ENCODE results near the gene KCNG2. TPM values are rescaled to one million over a fixed set of nuclear protein-coding genes. Genes with fewer than 3 reads are reported as not detected.
A peak's percentile ranks its signal among the peaks of the same experiment; 100 is the strongest.

The KCNG2 gene
- total RNA-seq, 1 donor from 2014 or later = not detected

- Mint-ChIP-seq H3K27ac (ENCODE audit: unreplicated experiment) (peak overlapping the region; percentile 17), H3K4me1 (ENCODE audit: low read depth) (no peaks in the 10 kb centered on the region), H3K4me3 (ENCODE audit: unreplicated experiment) (no peak overlapping the region), H3K27me3 (ENCODE audit: low read depth) (no peaks in the 10 kb centered on the region), H3K36me3 (ENCODE audit: low read depth) (peaks cover 43% of the 10 kb centered on the region), H3K9me3 (ENCODE audit: low read depth) (peaks cover 39% of the 10 kb centered on the region)
- DNase-seq (ENCODE audit: low spot score) = peak; percentile 77
- no peak for TF ChIP-seq CTCF (IDR thresholded peaks at IDR 0.05)
Measured at GRCh38 chr18:79899609-79900445, 102.1 kb downstream of the KCNG2 start.

DNA sequence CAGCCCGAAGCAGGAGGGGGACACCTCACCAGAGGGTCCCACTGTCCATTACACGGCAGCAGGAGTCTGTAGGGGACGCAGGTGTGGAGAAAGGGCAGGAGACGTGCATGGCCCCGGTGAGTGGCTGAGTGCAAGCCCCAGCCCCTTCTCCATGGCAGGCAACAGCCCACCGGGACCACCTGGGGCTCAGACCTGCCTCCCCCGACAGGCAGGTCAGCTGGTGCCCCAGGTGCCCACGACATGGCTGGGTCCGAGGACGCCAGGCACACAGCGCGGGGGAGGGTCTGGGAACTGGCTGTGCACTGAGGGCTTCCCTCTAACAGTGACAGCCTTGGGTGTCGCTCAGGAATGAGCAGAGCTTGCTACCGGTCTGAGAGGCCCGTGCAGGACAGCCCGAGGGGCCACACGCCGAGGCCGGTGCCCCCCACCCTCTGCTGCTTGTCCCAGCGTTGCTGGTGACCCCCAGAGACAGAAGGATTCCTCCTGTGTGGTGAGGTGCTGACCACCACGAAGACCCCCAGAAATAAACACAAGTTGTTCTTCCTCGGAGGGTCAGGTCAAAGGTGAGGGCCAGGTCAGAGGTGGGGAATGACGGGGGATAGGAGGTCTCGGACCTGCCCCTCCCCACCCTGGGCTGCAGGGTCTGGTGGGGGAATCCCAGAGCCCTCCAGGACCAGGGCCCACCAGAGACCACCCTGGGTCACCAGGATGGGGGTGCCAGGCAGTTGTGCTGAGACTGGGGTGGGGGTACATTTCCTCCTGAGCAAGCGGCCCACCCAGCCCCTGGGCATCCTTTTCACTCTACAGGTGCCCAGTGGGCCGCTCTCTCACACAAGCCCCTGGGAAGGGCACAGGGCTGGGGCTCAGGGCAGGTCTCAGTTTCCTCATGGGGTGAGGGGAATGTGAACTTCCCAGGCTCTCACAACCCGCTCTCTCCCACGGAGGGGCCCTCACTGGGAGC lies 103.2 kb downstream of the KCNG2 start:
- H3K9me3 Mint-ChIP-seq (ENCODE audit: low read depth) = peaks cover 30% of the 10 kb centered on the region
- no peak overlapping the region for H3K4me3 Mint-ChIP-seq (ENCODE audit: unreplicated experiment)
- peaks cover 34% of the 10 kb centered on the region for H3K36me3 Mint-ChIP-seq (ENCODE audit: low read depth)
- TF ChIP-seq CTCF (IDR thresholded peaks at IDR 0.05) = no peak
- peak; percentile 82 for DNase-seq (ENCODE audit: low spot score)
- peak overlapping the region; percentile 32 for H3K27ac Mint-ChIP-seq (ENCODE audit: unreplicated experiment)
- no peaks in the 10 kb centered on the region for H3K27me3 Mint-ChIP-seq (ENCODE audit: low read depth)
- no peaks in the 10 kb centered on the region for H3K4me1 Mint-ChIP-seq (ENCODE audit: low read depth)

DNA sequence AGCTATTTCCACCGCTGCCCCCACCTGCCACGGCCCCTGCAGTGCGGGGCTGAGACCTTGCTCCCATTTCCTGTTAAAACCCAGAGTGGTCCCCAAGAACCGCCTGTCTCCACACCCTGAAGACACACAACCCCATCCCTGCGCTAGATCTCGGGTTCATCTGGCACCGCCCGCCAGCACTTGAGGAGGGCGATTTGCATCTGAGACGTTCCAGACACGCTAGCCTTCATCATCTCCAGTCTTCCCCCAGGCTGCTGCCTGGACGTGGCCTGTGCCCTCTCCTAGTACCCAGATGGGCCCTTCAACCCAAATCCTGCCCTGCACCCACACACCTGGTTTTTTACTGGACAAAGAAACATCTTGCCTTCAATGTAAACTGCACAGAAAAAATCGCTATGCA lies 103.9 kb downstream of the KCNG2 start:
- peak overlapping the region; percentile 59 for H3K27ac Mint-ChIP-seq (ENCODE audit: unreplicated experiment)

GRCh38 chr18:79902075-79902474 lies 104.3 kb downstream of the KCNG2 start:
- Mint-ChIP-seq H3K27me3 (ENCODE audit: low read depth) (no peaks in the 10 kb centered on the region), H3K36me3 (ENCODE audit: low read depth) (peaks cover 28% of the 10 kb centered on the region), H3K4me1 (ENCODE audit: low read depth) (no peaks in the 10 kb centered on the region), H3K27ac (ENCODE audit: unreplicated experiment) (no peak overlapping the region), H3K9me3 (ENCODE audit: low read depth) (peaks cover 21% of the 10 kb centered on the region), H3K4me3 (ENCODE audit: unreplicated experiment) (no peak overlapping the region)
- TF ChIP-seq CTCF (IDR thresholded peaks at IDR 0.05) = no peak
- no peak for DNase-seq (ENCODE audit: low spot score)

More for the DNA sequence above, 103.9 kb downstream of the KCNG2 start:
- DNase-seq (ENCODE audit: low spot score) = no peak
- Mint-ChIP-seq H3K4me1 (ENCODE audit: low read depth) (no peaks in the 10 kb centered on the region), H3K36me3 (ENCODE audit: low read depth) (peaks cover 30% of the 10 kb centered on the region), H3K4me3 (ENCODE audit: unreplicated experiment) (no peak overlapping the region), H3K9me3 (ENCODE audit: low read depth) (peaks cover 25% of the 10 kb centered on the region), H3K27me3 (ENCODE audit: low read depth) (no peaks in the 10 kb centered on the region)
- no peak for TF ChIP-seq CTCF (IDR thresholded peaks at IDR 0.05)

DNA sequence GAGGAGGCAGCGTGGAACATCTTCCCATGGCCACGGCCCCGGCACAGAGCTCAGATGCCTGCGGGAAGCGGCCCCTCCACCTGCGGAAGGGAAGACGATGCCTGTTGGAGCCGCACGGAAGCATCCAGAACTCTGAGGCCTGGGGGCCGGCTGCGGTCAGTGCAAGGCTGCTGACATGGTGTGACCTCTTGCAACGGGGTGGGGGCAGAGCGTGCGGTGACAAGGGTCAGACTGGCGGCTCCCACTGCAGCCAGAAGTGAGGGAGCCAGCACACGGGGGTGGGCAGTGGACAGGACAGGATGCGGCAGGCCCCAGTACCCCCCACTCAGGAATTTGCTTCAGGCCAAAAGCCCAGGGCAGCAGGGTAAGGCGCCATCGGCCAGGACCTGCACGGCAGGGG lies 104.9 kb downstream of the KCNG2 start:
- H3K4me1 Mint-ChIP-seq (ENCODE audit: low read depth) = no peaks in the 10 kb centered on the region
- no peak for DNase-seq (ENCODE audit: low spot score)

More for the DNA sequence above, 104.9 kb downstream of the KCNG2 start:
- TF ChIP-seq CTCF (IDR thresholded peaks at IDR 0.05) = no peak
- Mint-ChIP-seq H3K9me3 (ENCODE audit: low read depth) (peaks cover 15% of the 10 kb centered on the region), H3K27ac (ENCODE audit: unreplicated experiment) (no peak overlapping the region), H3K36me3 (ENCODE audit: low read depth) (peaks cover 24% of the 10 kb centered on the region), H3K4me3 (ENCODE audit: unreplicated experiment) (no peak overlapping the region), H3K27me3 (ENCODE audit: low read depth) (no peaks in the 10 kb centered on the region)

All from chondrocyte (in vitro differentiated cells).